Mesendoderm (in vitro differentiated cells): ENCODE measurements around the gene SEMA3A.

Experiments
- DNase-seq: peaks from one replicate; pipeline ENCODE4 v3.0.0; 2013
- H2AK5ac ChIP-seq: 2 replicates; pipeline ENCODE4 v1.6.1; 2013; ENCODE audit warnings: low read length, inconsistent platforms
- H2BK120ac ChIP-seq: 2 replicates; pipeline ENCODE4 v1.6.1; 2013; ENCODE audit warnings: low read depth, mild to moderate bottlenecking, low read length, moderate library complexity, mixed read lengths
- H2BK15ac ChIP-seq: replicated peaks from 2 replicates; pipeline ENCODE4 v1.6.1; 2013; ENCODE audit warnings: low read depth, mild to moderate bottlenecking, moderate library complexity
- H2BK5ac ChIP-seq: 2 replicates; pipeline ENCODE4 v1.6.1; 2013; ENCODE audit warnings: low read length, inconsistent platforms
- H3K18ac ChIP-seq: 2 replicates; pipeline ENCODE4 v1.6.1; 2013; ENCODE audit warnings: mild to moderate bottlenecking, low read length, mixed read lengths
- H3K23ac ChIP-seq: one replicate; pipeline ENCODE4 v1.6.1; 2013; ENCODE audit warnings: low read length
- H3K27ac ChIP-seq: 2 replicates; pipeline ENCODE4 v1.5.1; 2013; ENCODE audit warnings: low read depth, mild to moderate bottlenecking, inconsistent platforms, low read length, moderate library complexity
- H3K27me3 ChIP-seq: 2 replicates; pipeline ENCODE4 v1.6.1; 2013; ENCODE audit warnings: low read length, control low read depth, mild to moderate bottlenecking, inconsistent platforms; ENCODE audit not compliant: insufficient read depth, poor library complexity
- H3K36me3 ChIP-seq: 2 replicates; pipeline ENCODE4 v1.6.1; 2013; ENCODE audit warnings: low read length, inconsistent platforms; ENCODE audit not compliant: control insufficient read depth, insufficient read depth
- H3K4ac ChIP-seq: one replicate; pipeline ENCODE4 v1.6.1; 2013; ENCODE audit warnings: low read depth, mild to moderate bottlenecking, low read length, moderate library complexity
- H3K4me1 ChIP-seq: 2 replicates; pipeline ENCODE4 v1.6.1; 2013; ENCODE audit warnings: low read depth, low read length, inconsistent platforms; ENCODE audit not compliant: control insufficient read depth
- H3K4me2 ChIP-seq: 2 replicates; pipeline ENCODE4 v1.6.1; 2013; ENCODE audit warnings: low read length
- H3K4me3 ChIP-seq: 2 replicates; pipeline ENCODE4 v1.5.1; 2013; ENCODE audit warnings: mild to moderate bottlenecking, low read length
- H3K56ac ChIP-seq: one replicate; pipeline ENCODE4 v1.6.1; 2013; ENCODE audit warnings: low read length
- H3K79me1 ChIP-seq: 2 replicates; pipeline ENCODE4 v1.6.1; 2013; ENCODE audit warnings: low read length, inconsistent platforms
- H3K79me2 ChIP-seq: 2 replicates; pipeline ENCODE4 v1.6.1; 2013; ENCODE audit warnings: mild to moderate bottlenecking, low read length; ENCODE audit not compliant: control insufficient read depth, insufficient read depth
- H3K9ac ChIP-seq: 2 replicates; pipeline ENCODE4 v1.6.1; 2013; ENCODE audit warnings: low read length, inconsistent platforms
- H4K5ac ChIP-seq: one replicate; pipeline ENCODE4 v1.6.1; 2013; ENCODE audit warnings: low read length
- H4K8ac ChIP-seq: one replicate; pipeline ENCODE4 v1.6.1; 2013; ENCODE audit warnings: low read depth, mild to moderate bottlenecking, control low read depth, low read length, moderate library complexity
- WGBS: extraction: QIAGEN DNeasy Blood & Tissue Kit; methylation state at CpG from one replicate; pipeline ENCODE4 v1.1.7; 2013; ENCODE audit warnings: low lambda C conversion rate, missing lambda C conversion rate; ENCODE audit not compliant: insufficient coverage; ENCODE audit errors: extremely low coverage; 5-methylcytosine and 5-hydroxymethylcytosine counted together

The SEMA3A gene

DNA sequence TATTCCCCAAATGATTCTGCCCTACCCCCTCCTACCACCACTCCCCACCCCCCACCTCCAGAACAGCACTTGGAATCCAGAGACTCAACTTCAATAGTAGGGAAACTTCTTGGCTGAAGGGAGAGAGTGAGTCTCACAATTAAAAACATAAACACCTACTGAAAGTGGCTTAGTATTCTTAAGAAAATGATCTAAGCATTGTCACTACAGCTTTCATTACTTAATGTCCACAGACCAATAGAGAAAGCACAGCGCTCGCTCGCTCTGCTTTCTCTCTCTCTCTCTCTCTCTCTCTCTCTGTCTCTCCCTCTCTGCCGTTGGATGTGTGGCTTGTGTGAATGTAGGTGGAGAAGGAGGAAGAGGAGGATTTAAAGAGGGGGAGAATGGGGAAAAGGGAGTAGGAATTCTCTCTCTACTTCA lies 1.5 kb upstream of the SEMA3A start:
- Histone ChIP-seq H3K56ac (peak overlapping the region; percentile 63), H3K23ac (no peak overlapping the region), H3K27ac (no peak overlapping the region), H3K4me2 (peak overlapping the region; percentile 28), H3K4me3 (no peak overlapping the region), H3K4ac (no peak overlapping the region), H4K5ac (no peak overlapping the region), H4K8ac (no peak overlapping the region), H2BK15ac (peak overlapping the region; percentile 76), H3K79me1 (no peaks in the 10 kb centered on the region), H2BK120ac (no peak overlapping the region), H3K79me2 (peaks cover 4% of the 10 kb centered on the region), H3K36me3 (no peaks in the 10 kb centered on the region), H2AK5ac (no peak overlapping the region), H2BK5ac (no peak overlapping the region), H3K27me3 (no peaks in the 10 kb centered on the region), H3K18ac (no peak overlapping the region), H3K4me1 (peaks cover 2% of the 10 kb centered on the region), H3K9ac (peak overlapping the region; percentile 51)
- no CpG with 5 or more reads among the region's 4 CpGs for WGBS
- peak; percentile 77 for DNase-seq

DNA sequence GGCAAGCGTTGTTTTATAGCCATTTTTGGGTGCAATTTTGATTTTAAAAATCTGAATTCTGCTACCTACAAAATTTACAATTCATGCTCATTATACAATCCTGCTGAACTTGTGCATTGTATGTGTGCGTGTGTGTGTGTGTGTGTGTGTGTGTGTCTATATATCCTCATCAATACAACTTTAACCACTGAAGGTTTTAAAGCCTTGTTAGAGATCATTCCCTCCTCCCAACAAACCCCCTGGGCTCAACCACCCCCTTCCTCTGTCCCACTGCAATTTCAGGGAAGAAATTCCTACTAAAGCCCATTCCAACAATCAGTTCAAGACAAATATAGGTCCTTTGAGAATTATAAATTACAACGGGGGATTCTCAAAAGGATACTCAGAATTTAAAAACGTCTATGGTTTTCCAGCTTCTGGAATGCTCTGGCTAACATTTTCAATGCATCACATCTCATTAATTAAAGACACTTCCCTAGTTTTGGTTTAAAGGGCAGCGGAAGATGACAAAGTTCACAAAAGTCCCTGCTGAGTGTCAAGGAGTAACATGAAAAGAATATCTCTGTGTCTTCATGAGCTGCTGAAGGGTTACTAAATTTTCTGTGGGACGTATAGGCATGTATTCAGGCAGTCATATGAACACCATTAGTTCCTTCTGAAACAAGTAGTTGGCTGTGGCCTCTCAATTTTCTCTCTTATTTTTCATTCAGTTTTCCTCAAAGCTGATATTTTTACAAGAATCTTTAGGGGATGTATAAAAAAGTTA lies 889 bp upstream of the SEMA3A start:
- Histone ChIP-seq H3K79me1 (no peaks in the 10 kb centered on the region), H3K23ac (no peak overlapping the region), H3K79me2 (peaks cover 4% of the 10 kb centered on the region), H3K4me3 (no peak overlapping the region), H3K27me3 (no peaks in the 10 kb centered on the region), H3K4me2 (peak overlapping the region; percentile 19), H2BK120ac (no peak overlapping the region), H3K18ac (peak overlapping the region; percentile 76), H3K36me3 (no peaks in the 10 kb centered on the region), H3K9ac (peak overlapping the region; percentile 61), H3K56ac (peak overlapping the region; percentile 82), H2BK5ac (peak overlapping the region; percentile 81), H3K27ac (peak overlapping the region; percentile 87), H2AK5ac (no peak overlapping the region), H2BK15ac (peak overlapping the region; percentile 76), H3K4me1 (peaks cover 2% of the 10 kb centered on the region), H4K8ac (no peak overlapping the region), H3K4ac (no peak overlapping the region), H4K5ac (peak overlapping the region; percentile 78)
- peak; percentile 30 for DNase-seq
- no CpG with 5 or more reads among the region's 6 CpGs for WGBS

DNA sequence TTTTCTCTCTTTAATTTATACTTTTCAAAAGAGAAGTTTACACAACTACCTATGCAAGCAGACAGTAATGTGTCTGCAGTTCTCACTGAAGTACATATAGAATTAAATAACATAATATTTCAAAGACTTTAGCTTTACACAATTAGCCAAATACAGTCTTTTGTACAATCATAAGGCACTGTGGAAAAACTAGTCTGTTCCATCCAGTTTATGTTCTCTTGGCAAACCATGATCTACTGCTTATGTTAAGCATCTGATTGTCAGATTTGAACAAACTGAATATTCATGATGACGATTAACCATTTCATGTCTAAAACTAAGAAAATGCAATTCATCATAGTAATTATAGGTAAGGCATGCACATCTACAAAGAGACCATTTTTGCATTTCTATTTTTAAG lies 842 bp downstream of the SEMA3A start:
- Histone ChIP-seq H3K4me1 (peaks cover 2% of the 10 kb centered on the region), H3K79me2 (peaks cover 6% of the 10 kb centered on the region), H4K5ac (no peak overlapping the region), H3K23ac (no peak overlapping the region), H3K4me2 (no peak overlapping the region), H3K27ac (no peak overlapping the region), H2BK120ac (no peak overlapping the region), H3K56ac (no peak overlapping the region), H3K18ac (no peak overlapping the region), H3K27me3 (no peaks in the 10 kb centered on the region), H3K4ac (no peak overlapping the region), H3K4me3 (no peak overlapping the region), H3K9ac (peak overlapping the region; percentile 9), H2BK5ac (no peak overlapping the region), H4K8ac (no peak overlapping the region), H3K79me1 (no peaks in the 10 kb centered on the region), H2AK5ac (no peak overlapping the region), H3K36me3 (no peaks in the 10 kb centered on the region), H2BK15ac (no peak overlapping the region)
- no peak for DNase-seq
- WGBS: no CpG with 5 or more reads among the region's 1 CpG

DNA sequence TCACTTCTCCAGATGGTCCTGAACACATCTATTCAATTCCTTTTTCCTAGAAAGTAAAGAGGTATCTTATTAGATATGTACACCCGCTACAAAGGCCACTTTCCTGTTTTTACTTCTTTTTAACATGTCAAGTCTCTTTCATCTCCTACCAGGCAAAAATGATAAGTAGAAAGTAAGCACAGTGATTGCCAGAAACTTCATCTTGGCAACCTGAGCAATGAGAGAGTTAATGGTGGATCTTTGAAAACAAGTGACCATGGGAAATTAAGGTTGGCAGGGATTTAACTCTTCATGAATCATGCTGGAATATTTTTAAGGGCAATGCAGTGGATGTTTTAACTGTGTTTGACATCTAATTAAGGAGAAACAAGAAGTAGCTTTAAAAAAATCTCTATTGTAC lies 2.7 kb downstream of the SEMA3A start:
- Histone ChIP-seq H2BK120ac (no peak overlapping the region), H4K8ac (no peak overlapping the region), H3K27me3 (no peaks in the 10 kb centered on the region), H3K4me1 (peaks cover 2% of the 10 kb centered on the region), H2BK5ac (no peak overlapping the region), H2BK15ac (no peak overlapping the region), H2AK5ac (no peak overlapping the region), H3K36me3 (no peaks in the 10 kb centered on the region), H3K23ac (no peak overlapping the region), H3K79me2 (peaks cover 7% of the 10 kb centered on the region), H3K4me3 (no peak overlapping the region), H3K4me2 (no peak overlapping the region), H4K5ac (no peak overlapping the region), H3K9ac (no peak overlapping the region), H3K18ac (no peak overlapping the region), H3K4ac (no peak overlapping the region), H3K56ac (no peak overlapping the region), H3K27ac (no peak overlapping the region), H3K79me1 (no peaks in the 10 kb centered on the region)
- DNase-seq: no peak
- no CpG with 5 or more reads among the region's 1 CpG for WGBS

DNA sequence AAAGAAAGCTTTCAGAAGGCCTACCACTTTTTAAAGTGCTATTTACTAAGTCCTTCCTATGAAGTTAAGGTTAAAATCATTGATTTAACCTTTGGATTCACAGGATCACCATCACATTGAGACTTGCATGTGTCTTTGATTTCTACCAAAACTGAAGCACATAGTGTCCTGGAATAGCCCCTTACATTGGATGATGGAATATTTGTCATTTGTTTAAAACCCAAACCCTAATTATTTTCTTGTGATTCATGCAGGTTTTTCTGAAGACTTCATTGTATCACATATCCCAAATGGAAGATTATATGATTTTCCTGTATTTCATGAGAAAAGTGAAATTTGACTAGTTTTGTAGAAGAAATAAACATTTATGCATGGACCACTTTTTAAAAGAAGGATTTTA lies 3.3 kb downstream of the SEMA3A start:
- no peak for DNase-seq
- Histone ChIP-seq H3K4me2 (no peak overlapping the region), H3K23ac (no peak overlapping the region), H3K4me3 (no peak overlapping the region), H3K27ac (no peak overlapping the region), H2BK120ac (no peak overlapping the region), H3K79me2 (peaks cover 9% of the 10 kb centered on the region), H3K4ac (no peak overlapping the region), H3K18ac (no peak overlapping the region), H2BK15ac (no peak overlapping the region), H3K79me1 (no peaks in the 10 kb centered on the region), H3K56ac (no peak overlapping the region), H3K27me3 (no peaks in the 10 kb centered on the region), H2BK5ac (no peak overlapping the region), H3K4me1 (peaks cover 2% of the 10 kb centered on the region), H3K9ac (no peak overlapping the region), H4K5ac (no peak overlapping the region), H4K8ac (no peak overlapping the region), H2AK5ac (no peak overlapping the region), H3K36me3 (no peaks in the 10 kb centered on the region)
